GM12873 (cell line): ENCODE measurements around the gene RFXAP.

Source experiments
- TF ChIP-seq, protein P1 (sequence below): IDR thresholded peaks from 2 replicates; pipeline ENCODE4 v1.5.1; 2012; ENCODE audit warnings: low read depth, mild to moderate bottlenecking, moderate library complexity, low read length, control low read depth; ENCODE audit not compliant: insufficient read depth; ENCODE audit errors: missing control alignments

Gene RFXAP

DNA sequence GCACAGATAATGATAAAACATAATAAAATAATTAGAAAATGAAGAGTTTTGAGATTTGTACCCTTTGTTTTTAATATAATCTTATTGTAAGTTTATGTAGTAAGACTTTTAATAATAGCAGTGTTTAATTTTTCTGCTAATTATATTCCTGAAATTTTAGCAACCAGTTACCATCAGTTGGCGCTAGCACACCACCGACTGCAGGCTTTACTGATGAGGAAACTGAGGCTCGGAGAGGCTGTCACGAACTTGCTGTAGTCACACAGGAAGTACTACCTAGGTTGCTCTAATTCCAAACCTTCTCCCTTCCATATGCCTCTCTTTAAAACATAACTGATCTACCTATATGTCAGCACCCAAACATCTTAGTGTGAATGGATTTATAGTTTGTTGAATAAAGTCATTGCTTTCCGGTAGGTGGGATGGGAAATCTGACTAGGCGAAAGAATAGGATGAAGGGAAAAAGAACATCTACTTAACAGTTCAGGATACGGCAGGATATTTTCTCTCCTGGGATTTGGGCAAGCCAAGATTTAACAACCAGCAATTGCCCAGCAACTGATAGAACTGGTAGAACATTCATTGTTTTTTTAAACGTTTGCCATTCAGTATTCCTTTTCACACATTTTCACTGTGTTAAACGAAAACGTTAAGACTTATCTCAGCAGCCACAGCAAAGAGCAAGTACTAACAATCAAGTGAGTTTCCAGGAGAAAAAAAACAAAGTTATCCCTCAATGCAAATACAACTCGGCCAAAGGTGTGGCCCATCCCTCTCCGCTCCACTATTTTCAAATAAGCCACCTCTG lies 822 bp upstream of the RFXAP start:
- TF ChIP-seq, protein P1, sequence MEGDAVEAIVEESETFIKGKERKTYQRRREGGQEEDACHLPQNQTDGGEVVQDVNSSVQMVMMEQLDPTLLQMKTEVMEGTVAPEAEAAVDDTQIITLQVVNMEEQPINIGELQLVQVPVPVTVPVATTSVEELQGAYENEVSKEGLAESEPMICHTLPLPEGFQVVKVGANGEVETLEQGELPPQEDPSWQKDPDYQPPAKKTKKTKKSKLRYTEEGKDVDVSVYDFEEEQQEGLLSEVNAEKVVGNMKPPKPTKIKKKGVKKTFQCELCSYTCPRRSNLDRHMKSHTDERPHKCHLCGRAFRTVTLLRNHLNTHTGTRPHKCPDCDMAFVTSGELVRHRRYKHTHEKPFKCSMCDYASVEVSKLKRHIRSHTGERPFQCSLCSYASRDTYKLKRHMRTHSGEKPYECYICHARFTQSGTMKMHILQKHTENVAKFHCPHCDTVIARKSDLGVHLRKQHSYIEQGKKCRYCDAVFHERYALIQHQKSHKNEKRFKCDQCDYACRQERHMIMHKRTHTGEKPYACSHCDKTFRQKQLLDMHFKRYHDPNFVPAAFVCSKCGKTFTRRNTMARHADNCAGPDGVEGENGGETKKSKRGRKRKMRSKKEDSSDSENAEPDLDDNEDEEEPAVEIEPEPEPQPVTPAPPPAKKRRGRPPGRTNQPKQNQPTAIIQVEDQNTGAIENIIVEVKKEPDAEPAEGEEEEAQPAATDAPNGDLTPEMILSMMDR = no peak

DNA sequence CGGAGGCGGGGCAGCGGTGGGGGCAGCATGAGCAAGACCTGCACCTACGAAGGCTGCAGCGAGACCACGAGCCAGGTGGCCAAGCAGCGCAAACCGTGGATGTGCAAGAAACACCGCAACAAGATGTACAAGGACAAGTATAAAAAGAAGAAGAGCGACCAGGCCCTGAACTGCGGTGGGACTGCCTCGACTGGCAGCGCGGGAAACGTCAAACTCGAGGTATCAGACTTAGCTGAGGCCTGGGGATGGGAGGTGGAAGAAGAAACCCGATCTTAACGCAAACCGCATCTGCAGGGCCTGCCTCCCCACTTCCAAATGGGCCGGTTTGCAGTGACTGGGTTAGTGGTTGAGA lies 693 bp downstream of the RFXAP start:
- TF ChIP-seq, protein P1 = no peak

DNA sequence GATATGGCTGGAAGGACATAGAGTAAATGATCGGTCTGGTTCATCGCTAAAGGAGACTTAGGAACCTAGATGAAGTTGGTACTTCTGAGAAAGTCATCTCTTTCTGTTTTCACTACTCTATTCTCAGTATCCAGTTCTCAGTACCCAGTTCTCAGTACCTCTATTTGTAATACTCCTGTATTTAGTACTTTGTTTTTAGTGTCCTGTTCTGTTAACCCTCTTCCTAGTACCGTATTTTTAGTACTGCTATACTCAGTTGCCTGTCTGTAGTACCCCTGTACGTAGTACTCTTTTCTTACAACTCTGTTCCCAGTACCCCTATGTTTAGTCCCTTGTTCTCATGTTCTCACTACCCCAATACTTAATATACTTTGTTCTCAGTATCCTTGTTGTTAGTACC lies 1.2 kb downstream of the RFXAP start:
- TF ChIP-seq, protein P1 = no peak

DNA sequence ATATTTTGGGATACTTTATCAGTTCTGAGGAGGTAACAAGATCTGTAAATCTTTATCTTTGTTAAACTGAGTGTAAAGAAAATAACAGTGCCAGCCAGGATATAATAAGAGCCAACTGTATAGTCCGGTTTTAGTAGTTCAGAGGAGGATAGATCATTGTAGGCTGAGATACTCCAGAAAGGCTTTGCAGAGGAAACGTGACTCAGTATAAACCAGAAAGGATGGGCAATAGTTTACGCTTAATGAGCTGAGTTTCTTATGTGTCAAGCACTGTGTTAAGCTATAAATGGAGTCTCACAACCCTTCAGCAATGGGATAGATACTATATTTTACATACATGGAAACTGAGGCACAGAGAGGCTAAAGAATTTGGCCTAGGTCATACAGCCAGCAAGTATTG lies 3.8 kb downstream of the RFXAP start:
- TF ChIP-seq, protein P1 = no peak

DNA sequence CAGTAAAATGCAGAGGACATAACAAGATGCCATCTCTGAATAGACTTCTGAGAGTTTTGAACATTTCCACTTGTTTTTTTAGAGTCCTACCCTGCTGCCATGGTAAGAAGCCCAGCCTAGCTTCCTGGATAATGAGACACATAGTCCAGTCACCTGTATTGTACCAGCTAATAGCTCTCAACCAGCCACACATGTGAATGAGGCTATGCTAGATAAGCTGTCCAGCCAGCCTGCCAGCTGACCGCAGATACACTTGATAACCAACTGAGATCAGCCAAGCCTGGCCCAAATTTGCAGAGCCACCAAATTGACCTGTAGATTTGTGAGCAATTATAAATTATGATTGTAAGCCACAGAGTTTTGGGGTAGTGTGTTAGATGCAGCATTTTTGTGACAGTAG lies 10.7 kb downstream of the RFXAP start:
- TF ChIP-seq, protein P1 = no peak

DNA sequence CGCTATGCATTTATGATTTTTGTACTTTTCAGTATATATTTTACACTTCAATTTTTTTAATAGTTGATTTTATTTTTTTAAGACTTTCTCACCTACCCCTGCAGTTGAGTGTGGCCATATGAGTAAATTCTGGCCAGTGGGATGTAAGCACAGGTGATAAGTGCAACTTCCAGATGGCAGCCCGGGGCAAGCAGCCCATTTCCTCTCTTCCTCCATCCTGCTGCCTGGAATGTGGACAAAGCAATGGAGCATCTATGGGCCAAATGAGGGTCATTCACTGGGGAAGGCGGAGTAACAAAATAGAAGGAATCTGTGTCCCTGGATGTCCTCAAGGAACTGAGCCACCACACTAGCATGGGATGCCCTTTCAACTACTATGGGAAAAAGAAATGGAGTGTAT lies 12.3 kb downstream of the RFXAP start:
- TF ChIP-seq, protein P1 = no peak

DNA sequence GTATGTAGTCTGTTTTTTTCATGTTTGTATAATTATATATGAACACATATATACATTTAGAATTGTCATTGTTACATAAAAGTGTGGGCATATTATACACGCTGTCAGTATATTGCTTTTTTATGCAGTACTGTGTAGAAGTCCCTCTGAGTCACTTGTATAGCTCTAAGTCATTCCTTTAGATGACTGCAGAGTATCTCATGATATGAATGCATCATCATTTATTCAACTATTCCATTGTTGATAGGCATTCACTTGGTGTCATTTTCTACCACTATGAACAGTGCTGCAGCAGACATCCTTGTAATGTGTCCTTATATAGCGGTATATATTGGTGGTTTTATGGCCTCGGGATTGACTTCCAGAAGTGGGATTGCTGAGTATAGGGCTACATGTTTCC lies 15.3 kb downstream of the RFXAP start:
- TF ChIP-seq, protein P1 = no peak
